NCI-H187 (cell line): ENCODE results near the gene MED17.

ENCODE experiments used
- DNase-seq, 2 experiments: peaks; one replicate each; lab custom pipeline; 2025; lab: John Stamatoyannopoulos, UW

Gene MED17

GRCh38 chr11:93849751-93850593 is 65.9 kb downstream of the MED17 start:
- DNase-seq, result no peak

- DNase-seq, result no peak
Measured at GRCh38 chr11:93850594-93851018, 66.5 kb downstream of the MED17 start, which contains the start of gene VSTM5. TSS of gene VSTM5 (minus strand) at chr11:93850618. CDS start at chr11:93850502, 116 bp downstream.

GRCh38 chr11:93852242-93852641 is 68.2 kb downstream of the MED17 start:
- no peak for DNase-seq

- no peak for DNase-seq
Measured at GRCh38 chr11:93857413-93858120, 73.5 kb downstream of the MED17 start.

DNA sequence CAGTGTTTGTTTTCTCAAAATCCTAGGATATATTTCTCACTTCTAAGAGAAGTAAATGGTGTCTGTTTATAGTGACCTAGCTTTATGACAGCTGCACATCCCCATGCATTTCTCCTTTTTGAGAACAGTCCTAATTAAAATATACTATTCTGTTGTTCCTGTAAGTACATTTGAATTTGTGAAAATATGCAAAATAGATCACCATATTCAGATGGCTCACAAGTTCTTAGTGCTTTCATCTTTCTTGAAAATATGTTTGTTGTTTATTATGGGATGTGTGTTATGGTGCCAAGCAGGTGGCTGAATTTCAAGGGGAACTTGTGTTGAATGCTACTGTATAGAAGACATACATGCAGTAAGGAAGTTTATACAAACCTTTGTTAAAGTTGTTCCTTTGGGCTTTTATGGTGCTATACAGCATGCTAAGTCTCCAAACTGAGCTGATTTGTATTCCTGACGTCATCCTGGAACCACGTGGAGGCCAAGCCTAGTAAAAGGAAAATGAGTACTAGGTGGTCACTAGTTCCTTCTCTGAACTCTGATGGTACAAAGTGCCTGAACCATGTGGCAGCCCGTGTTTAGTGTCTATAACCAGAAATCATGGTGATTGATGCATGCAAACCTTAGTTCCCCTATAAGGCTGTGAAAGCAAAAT is 74.2 kb downstream of the MED17 start:
- no peak for DNase-seq

DNA sequence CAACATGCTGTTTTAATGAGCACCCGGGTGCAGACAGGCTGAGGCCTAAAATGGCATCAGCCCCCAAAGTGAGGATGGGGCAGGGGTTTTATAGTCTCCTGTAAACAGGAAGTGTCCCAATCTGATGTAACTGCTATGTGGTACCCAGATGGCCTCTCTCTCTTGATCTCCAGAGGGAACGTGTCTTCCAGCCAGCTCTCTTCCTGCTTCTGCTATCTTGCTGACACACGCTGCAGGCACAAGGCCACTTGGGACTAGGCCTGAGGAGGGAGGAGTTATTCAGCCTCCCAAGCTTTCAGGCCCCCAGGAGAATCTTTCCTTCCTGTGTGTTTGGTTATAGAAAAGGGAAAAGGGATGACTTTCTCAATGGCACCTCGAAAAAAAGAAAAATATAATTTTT is 77.7 kb downstream of the MED17 start:
- DNase-seq, result no peak
